MM.1S (cell line): Measurements from ENCODE around the gene ZDHHC21.

Source experiments
- CTCF ChIP-seq: fragments of 300-600 bp; sonication (generic); IDR thresholded peaks from 2 replicates; pipeline ENCODE4 v1.5.1; 2016; ENCODE audit warnings: antibody characterized with exemption, low read length, mixed read lengths
- EZH2 ChIP-seq: fragments of 300-600 bp; sonication (generic); optimal IDR thresholded peaks from 2 replicates; pipeline ENCODE3; 2017; ENCODE audit warnings: low read depth, mild to moderate bottlenecking, antibody characterized with exemption, low read length, mixed read lengths
- EZH2phosphoT487 ChIP-seq: fragments of 300-600 bp; sonication (generic); IDR thresholded peaks from 2 replicates; pipeline ENCODE4 v1.6.1; 2018; ENCODE audit warnings: antibody characterized with exemption, low read length

- TF ChIP-seq CTCF (no peak), EZH2 (no peak), EZH2phosphoT487 (no peak)
Measured at GRCh38 chr9:14640967-14641366, 52.3 kb downstream of the ZDHHC21 start.
